ENCODE results near the gene EIF2D.
A peak's percentile ranks its signal among the peaks of the same experiment; 100 is the strongest.
"Not testable (repeated sequence)": the region's sequence is repeated elsewhere in the genome, so short reads cannot be mapped to it uniquely, and the experiment has no call there.

Gene EIF2D, protein sequence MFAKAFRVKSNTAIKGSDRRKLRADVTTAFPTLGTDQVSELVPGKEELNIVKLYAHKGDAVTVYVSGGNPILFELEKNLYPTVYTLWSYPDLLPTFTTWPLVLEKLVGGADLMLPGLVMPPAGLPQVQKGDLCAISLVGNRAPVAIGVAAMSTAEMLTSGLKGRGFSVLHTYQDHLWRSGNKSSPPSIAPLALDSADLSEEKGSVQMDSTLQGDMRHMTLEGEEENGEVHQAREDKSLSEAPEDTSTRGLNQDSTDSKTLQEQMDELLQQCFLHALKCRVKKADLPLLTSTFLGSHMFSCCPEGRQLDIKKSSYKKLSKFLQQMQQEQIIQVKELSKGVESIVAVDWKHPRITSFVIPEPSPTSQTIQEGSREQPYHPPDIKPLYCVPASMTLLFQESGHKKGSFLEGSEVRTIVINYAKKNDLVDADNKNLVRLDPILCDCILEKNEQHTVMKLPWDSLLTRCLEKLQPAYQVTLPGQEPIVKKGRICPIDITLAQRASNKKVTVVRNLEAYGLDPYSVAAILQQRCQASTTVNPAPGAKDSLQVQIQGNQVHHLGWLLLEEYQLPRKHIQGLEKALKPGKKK
- total RNA-seq = 34.8 to 58.0 reads per million in 2 donors

DNA sequence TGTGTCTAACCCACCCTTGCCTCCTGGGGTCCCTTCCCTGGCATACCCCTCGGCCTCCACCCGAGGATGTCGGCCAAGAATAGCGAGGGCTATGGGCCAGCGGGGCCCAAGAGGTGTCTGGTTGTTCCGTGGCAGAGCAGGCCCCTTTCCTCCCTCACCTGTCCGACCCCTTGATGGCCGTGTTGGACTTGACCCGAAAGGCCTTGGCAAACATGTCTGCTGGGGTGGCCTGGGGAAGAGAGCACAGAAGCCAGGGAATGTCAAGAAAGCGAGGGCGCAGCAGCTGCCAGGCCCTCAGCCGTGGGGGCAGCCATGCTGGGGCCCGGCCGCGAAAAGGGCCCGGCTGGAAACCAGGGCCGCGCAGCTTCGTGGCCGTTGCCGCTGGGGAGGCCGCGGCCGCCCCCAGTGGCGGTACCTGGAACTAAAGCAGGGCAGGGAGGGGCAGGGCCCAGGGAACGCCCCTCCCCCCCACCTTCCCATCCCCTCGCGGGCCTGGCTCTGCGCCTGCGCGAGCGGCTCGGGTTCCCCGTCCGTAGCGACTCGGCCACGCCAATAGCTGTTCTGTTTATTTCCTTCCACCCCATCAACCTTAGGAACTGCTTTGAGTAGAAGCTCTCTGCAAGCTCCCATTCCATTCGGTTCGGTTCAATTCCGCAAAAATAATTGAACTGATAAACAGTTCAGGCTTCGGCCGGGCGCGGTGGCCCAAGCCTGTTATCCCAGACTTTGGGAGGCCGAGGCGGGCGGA is at the start of gene EIF2D:
Gene EIF2D (minus strand): TSS at position 337 of the 748 bp plus-strand sequence. CDS start 123 bp downstream, at position 214.
- peak; percentile 94 for DNase-seq

DNA sequence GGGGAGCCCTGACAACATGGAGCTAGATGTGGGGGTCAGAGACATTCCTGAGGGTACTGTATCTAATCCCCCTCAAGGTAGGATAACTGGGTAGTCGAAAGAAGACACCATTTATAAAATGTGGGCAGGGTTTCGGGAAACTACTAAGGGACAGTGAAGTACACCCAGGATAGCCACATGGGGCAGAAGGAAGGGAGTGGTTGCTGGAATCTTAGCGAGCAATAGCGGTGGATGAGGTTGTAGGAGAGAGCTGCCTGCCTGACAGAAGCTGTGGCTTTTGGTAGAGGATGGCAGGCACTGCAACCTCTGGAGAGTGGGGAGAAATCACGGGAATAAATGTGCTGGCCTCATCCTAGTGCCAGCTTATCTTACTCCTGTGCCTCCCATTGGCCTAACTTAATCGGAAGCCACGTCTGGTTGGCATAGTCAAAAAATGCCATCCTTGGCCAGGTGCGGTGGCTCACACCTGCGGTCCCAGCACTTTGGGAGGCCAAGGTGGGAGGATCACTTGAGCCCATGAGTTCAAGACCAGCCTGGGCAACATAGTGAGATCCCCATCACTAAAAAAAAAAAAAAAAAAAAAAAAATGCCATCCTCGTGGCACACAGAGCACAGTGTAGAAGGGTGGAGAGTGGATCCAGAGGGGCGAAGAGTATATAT is 49.0 kb upstream of the EIF2D start:
- no peak for DNase-seq

DNA sequence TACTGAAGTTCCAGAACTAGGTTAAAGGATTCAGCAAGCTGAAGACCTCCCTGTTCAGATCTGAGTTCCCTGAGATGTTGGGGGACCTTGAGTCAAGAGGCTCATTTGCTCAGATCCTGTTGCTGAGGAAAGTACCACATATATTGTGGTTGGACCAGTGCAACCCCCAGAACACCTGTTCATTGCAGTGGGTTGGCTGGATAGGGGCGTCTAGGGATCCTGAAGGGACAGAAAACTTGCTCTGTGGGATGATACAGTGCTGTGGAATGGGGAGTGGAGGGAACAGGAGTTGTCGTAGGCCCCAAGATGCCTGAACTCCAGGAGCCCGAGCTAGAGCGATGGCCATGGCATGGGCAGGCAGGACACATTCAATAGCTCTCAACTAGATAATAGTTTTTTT is 47.9 kb upstream of the EIF2D start:
- no peak for DNase-seq

DNA sequence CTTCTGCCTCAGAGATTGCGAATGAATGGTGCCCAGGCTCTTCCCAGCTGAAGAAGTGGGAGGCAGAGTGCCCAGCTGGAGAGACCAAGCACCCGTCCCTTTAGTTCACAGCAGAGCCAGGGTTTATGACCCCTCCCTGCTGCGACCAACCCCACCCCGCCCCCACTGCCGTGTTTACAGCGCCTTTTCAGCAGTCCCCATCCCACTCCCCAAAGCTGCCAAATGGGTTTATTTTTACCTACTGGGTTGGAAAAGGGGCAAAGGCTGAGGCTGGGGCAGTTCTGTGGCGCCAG is 46.7 kb upstream of the EIF2D start:
- DNase-seq = no peak

DNA sequence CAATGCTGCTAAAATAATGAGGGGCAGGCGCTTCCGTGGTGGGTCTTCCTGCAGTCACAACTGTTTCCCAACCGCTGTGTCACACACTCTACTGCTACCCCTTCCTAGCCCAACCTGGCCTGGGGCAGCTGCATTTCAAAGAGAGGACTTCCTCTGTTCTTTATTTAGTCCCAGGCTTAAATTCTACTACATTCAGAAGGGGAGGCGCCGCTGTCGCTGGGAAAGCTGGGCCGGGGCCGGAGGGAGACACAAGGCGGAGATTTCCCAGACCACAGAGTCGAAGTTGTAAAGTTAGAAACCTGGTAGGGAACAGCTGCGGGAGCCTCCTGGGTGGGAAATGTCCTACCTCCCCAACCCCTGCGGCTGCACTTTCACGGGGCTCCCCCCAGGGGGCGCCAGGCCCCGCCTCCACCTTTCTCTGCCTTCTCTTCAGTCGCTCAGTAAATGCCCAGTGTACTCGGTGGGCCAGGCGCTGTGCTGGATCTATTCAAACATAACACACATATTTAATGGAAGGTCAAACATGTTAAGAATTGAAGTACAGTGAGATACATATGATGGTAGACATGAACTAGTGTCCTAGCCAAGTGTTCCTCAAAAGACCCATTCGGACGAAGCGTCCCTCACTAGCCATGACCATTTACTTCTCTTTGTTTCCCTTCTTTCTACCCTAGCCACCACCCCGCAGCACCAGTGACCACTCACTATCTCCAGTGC is 46.2 kb upstream of the EIF2D start:
- DNase-seq = peak; percentile 29

DNA sequence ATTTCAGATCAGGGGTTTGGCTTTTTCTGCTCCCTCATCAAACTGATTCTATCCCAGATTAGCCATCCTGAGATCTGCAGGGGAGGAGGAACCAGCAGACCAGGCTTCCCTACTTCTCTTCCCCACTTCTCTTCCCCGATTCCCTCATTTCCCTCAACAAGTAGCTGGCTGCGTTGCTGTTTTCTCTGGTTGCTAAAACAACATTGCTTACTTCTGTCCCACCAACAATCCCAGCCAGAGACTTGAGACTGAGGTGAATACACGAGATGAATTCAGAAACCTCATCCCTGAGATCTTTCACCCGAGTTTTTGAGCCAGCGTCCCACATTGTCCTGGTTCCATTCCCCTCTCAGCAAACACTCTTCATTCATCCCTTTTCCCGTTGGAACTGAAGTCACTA is 45.5 kb upstream of the EIF2D start:
- no peak for DNase-seq

DNA sequence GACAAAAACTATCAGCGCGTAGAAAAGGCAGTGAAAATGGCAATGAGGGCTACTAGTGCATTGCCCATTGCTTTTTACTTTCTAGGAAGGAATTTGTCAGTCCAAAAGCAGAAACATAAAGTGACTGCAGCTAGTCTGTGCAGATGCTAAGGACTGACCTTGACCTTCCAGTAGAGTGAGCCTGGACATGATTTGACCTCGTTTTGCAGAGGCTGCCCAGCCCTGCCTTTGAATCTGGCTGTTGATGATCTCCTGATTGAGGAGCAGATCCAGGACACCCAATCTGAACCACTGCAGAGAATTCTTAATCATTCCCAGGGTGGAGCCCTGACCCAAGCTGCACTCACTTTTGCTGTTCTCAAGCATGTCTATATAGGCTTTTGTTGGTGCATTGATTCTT is 44.7 kb upstream of the EIF2D start:
- no peak for DNase-seq

DNA sequence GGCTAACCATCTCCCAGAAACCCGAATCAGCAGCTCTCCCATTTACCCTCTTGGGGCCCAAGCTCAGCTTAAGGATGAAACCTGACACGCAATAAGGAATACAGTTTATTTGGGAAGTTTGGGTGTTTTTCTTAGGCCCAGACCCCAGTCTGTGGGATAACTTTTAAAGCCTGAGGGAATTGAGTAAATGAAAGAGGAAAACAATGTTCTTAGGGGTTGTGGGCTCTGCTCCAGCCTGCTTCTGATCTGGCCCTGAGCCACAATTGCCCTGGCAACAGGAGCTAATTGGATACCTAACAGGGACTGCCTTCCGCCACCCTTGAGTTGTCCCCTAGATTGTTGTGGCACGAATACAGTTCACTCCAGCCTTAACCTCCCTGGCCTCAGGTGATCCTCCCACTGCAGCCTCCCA is 43.2 kb upstream of the EIF2D start:
- no peak for DNase-seq

DNA sequence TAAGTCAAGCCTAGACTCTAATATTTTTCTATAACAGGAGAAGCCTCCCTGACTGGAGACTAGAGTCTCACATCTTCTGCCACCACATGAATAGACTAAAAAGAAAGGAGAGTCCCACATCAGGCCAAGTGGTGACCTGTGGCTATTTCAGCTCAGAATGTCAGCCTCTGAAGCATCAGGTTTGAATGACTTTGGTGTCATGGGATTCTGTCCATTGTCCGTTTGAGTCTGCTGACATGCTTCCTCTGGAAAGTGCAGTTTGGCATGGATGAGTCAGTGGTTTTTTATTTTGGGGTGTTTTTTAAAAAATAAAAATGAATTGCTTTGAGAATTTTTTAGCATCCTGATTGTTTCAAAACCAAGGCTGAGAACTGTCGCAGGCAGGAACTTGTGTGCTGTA is 42.6 kb upstream of the EIF2D start:
- no peak for DNase-seq

DNA sequence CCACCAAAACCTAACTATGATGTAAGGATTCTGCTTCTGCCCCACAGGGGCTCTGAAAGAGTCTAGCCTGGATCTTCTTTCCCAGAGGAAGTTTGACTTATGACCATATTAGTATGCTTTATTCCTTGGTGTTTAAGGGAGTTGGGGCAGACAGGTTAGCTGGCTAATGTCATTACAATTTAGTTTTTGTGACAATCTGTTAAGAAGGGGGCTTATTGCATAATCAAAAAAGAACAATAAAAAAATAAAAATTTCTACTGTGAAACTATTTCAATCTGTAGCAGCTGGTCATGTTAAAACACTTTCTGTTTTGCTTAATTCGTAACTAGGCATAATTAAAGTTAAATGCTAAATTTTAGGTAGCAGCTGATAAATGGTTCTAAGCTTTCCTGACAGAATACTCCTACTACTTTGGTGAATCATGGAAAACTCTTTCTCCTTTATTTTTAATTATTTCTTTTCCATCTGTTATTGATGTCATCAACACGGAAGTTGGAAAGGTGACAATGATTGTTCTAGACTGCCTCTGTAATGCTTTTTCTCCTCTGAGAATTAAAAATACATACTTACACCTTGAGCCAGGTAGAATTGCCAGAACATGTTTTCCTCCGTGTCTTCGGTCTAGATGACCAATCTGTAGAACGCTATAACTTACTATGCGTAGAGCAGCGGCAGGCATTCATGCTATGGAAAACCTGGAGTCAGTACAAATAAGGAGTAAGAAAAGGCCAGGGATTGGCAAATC is 41.6 kb upstream of the EIF2D start:
- DNase-seq = no peak

DNA sequence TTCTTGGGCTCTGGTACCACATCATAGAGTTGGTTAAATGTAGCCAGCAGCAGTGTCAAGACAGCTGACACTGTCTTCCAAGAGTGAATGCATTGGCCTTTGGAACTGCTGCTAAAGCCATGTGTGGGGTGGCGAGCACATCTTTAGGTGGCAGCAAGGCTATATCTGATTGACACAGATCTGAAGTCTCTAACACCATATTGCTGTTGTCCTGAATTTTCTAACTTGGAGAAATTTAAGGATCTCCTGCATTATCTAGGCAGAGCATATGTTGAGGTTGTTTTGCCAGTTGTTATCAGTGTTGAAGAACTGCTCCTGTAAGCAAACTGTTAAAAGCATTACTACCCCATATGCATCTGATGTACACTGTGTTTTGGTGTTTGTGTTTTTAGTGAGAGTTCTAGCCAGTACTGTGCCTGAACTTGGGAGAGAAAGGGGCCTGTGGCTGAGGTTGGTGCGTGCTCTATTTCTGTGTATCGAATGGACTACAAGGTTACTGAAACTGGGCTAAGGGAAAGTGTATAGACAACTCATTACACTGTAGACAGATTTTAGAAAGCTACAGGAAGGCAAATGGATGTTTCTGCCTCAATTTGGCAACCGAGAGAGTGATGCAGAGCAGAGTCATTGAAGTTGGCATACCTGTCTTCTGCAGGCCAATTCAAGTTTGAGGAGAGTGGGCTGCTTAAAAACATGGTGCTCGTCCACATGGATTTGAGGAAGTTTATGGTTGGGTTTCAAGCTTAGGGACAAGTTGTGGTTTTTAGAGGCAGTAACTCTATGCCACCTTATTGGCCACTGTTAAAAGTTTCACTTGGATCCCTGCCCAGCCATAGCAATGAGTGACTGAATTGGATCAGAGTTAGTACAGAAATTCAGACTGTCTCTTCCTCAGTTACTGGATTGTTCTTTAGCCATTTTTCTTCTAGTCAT is 40.0 kb upstream of the EIF2D start:
- DNase-seq = no peak

DNA sequence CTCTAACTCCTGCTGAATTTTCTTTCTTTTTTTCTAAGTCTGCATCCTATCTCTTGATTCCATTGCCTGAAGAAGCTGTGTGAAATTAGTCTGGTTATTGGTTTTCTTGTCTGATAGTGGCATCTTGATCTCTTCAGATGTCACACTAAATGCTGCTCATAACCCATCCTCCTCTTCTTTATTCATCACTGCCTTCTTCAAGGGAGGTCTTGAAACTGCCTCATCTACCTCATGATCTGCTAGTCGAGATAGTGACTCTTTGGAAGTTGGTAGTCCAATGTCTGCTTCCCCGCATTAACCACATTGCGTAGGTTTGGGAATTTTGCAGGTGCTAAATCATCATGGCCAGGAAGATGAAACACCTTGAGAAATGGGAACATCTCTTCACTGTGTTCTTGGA is 38.7 kb upstream of the EIF2D start:
- no peak for DNase-seq

DNA sequence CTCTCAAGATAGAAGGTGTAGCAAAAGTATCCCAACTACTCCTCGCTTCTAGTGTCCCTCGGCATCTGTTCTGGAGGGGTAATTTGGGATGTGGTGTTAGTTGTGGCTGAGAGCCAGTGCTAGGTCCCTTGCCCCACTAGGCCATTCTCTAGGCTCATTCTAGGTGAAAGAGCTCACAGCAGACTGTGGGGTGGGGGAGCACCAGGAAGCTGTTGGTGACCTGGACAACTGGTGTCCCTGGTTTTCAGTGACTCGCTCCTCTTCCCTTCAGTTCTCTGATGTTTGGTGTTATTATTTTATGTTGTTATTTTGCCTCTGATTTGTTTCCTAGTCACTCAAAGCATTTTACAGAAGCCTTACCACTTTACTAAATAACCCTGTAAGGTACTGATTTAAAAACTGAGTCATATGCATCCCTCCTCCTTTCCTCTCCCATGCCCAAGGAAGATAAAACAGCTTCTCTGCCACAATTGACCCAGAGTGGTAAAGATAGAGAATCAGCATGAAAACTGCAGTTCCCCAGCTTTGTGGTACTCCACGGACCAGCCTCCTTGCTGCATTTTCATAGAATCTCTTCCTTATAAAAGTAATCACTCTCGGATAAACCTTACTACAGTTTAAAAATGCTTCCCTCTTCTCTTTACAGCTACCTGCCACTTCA is 37.1 kb upstream of the EIF2D start:
- DNase-seq = no peak

DNA sequence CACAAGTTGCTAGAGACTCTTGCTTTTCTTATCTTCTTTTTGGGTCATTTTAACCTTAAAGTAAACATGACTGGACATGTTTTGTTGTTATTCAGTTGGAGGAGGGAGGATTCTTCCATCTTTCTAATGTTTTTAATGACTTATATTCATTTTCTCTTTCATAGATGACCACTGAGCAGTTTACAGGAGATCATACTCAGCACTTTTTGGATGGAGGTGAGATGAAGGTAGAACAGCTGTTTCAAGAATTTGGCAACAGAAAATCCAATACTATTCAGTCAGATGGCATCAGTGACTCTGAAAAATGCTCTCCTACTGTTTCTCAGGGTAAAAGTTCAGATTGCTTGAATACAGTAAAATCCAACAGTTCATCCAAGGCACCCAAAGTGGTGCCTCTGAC is 35.0 kb upstream of the EIF2D start:
- DNase-seq = no peak

DNA sequence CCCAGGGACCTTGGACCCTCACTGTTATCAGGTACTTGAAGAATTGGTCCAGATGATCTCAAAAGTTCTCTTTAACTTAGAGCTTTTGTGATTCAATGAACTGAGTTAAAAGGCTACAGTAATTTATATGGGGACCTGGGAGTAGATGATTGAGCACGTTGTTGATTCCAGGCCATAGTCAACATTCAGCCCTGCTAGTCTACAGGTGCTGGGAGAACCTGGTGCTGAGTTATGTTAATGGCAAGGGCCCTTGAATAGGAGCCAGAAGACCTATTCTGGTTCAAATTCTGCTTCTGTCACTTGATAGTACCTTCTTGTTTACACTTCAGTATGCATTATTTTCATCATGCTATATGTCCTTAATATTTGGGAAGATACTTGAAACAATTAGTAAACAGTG is 34.2 kb upstream of the EIF2D start:
- no peak for DNase-seq

DNA sequence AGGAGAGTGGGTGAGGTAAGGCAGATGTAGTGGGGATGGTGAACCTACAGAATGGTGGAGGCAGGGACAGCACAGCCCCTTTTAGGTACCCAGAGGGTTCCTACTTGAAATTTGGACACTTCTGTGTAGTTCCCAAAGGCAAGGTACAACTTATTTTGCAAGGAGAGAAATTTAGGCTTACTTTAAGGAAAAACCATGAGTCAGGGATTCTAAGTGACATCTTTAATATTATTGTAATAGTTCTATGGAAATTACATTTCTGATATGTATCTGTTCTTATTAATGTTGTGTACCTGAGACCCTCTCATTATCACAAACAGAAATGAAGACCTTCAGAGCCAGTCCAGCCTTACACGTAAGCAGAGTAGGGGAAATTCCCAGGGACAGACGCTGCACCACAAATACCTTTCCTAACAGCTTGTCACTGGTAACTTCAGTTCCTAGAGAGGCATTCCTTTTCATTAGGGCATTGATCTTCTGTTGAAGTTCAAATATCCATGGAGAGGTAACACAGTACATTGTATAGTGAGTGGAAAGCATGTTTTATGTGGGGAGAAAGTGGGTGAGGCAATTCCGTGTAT is 30.9 kb upstream of the EIF2D start:
- no peak for DNase-seq

DNA sequence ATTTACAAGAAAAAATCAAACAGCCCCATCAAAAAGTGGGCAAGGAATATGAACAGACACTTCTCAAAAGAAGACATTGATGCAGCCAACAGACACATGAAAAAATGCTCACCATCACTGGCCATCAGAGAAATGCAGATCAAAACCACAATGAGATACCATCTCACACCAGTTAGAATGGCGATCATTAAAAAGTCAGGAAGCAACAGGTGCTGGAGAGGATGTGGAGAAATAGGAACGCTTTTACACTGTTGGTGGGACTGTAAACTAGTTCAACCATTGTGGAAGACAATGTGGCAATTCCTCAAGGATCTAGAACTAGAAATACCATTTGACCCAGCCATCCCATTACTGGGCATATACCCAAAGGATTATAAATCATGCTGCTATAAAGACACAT is 29.8 kb upstream of the EIF2D start:
- not testable (repeated sequence) for DNase-seq

DNA sequence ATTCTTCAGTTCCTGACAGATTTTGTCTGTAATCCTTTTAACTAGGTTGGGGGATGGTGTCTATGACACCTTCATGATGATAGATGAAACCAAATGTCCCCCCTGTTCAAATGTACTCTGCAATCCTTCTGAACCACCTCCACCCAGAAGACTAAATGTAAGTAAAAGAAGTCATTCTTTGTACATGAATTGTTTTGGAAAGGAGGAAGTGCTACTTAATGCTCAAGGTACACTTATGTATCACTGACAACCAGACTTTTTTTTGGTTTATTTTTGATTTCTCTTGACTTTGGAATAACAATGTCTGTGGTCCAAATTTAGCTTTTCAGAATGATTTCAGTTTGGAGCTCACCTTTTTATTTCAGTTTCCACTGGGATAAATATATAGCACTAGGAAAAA is 25.3 kb upstream of the EIF2D start:
- DNase-seq = no peak

DNA sequence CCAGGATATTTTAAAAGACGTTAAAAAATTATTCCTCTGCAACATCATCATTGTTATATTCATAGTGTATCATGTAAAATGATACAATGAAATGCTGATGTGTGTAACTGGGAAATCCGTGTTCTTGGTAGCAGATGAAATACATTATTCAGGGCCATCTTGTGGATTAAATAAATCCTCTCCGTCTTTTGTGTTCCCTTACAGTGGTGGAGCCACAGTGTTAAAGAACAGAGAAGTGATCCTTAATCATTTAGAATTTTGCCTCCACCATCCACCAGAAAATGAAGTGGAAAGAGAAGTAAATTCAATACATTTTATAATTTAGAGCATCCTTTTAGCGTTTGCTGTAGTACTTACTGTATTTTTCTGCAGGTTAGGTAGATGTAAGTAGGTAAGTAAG is 24.4 kb upstream of the EIF2D start:
- DNase-seq = no peak

DNA sequence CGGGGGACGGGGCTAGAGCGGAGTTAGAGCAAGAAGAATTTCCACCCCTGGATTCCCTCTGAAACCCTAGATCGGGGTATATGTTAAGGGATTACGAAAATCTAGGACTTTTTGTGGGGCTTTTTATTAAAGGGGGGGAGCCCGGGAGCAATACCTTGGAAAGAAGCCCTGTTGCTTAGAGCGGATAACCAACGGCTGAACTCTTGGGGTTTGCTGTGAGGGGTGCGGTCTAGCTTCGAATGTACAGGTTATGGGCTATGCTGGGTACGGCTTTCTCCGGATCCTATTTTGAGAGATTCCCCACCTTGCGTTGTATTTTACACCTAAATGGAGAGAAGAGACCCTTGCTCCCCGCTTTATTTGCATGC is 23.7 kb upstream of the EIF2D start:
- DNase-seq = no peak

Data from T-helper 9 cell (primary cell).